ENCODE results near the gene UBR2.
"Not testable (repeated sequence)": the region's sequence is repeated elsewhere in the genome, so short reads cannot be mapped to it uniquely, and the experiment has no call there.

UBR2 gene

GRCh38 chr6:42552380-42552779 is 11.4 kb upstream of the UBR2 start:
- H3K4me3 ChIP-seq (ENCODE audit: low read depth, low read length) = no peak overlapping the region
- no peak for DNase-seq (ENCODE audit: low read depth)
- TF ChIP-seq, protein P1, sequence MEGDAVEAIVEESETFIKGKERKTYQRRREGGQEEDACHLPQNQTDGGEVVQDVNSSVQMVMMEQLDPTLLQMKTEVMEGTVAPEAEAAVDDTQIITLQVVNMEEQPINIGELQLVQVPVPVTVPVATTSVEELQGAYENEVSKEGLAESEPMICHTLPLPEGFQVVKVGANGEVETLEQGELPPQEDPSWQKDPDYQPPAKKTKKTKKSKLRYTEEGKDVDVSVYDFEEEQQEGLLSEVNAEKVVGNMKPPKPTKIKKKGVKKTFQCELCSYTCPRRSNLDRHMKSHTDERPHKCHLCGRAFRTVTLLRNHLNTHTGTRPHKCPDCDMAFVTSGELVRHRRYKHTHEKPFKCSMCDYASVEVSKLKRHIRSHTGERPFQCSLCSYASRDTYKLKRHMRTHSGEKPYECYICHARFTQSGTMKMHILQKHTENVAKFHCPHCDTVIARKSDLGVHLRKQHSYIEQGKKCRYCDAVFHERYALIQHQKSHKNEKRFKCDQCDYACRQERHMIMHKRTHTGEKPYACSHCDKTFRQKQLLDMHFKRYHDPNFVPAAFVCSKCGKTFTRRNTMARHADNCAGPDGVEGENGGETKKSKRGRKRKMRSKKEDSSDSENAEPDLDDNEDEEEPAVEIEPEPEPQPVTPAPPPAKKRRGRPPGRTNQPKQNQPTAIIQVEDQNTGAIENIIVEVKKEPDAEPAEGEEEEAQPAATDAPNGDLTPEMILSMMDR (IDR thresholded peaks at IDR 0.05; ENCODE audit: low read depth, low read length, missing control alignments) = no peak

GRCh38 chr6:42555477-42556457 is 8.1 kb upstream of the UBR2 start:
- TF ChIP-seq, protein P1 (IDR thresholded peaks at IDR 0.05; ENCODE audit: low read depth, low read length, missing control alignments) = no peak
- no peak overlapping the region for H3K4me3 ChIP-seq (ENCODE audit: low read depth, low read length)
- no peak for DNase-seq (ENCODE audit: low read depth)

- no peak for DNase-seq (ENCODE audit: low read depth)
- TF ChIP-seq, protein P1 (IDR thresholded peaks at IDR 0.05; ENCODE audit: low read depth, low read length, missing control alignments) = no peak
- no peak overlapping the region for H3K4me3 ChIP-seq (ENCODE audit: low read depth, low read length)
Measured at GRCh38 chr6:42556462-42556861, 7.4 kb upstream of the UBR2 start.

- DNase-seq (ENCODE audit: low read depth); H3K4me3 ChIP-seq (ENCODE audit: low read depth, low read length): not testable (repeated sequence)
Measured at GRCh38 chr6:42559276-42559675, 4.6 kb upstream of the UBR2 start.

- H3K4me3 ChIP-seq (ENCODE audit: low read depth, low read length) = no peak overlapping the region
- no peak for DNase-seq (ENCODE audit: low read depth)
- TF ChIP-seq, protein P1 (IDR thresholded peaks at IDR 0.05; ENCODE audit: low read depth, low read length, missing control alignments) = no peak
Measured at GRCh38 chr6:42561986-42562385, 1.8 kb upstream of the UBR2 start.

DNA sequence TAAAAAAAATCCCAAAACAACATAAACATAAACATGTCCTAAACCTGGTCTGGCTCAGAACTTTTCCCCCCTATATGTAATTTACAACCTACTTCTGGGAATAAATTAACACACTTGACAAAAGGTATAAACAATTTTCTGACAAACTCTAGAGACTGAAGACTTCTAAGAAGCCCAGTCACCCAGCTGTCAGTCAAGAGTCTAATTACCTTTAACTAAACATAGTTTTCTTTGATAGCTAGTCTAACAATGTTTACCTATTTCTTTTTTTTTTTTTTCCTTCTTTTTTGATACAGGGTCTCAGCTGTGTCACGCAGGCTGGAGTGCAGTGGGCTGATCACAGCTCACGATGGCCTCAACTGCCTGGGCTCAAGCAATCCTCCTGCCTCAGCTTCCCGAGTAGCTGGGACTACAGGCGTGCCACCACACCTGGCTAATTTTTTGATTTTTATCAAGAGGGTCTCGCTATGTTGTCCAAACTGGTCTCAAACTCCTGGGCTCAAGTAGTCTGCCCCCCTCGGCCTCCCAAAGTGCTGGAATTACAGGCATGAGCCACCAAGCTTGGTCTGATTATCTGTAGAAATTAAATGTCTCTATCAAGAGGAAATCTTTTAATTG is 932 bp upstream of the UBR2 start:
- H3K4me3 ChIP-seq (ENCODE audit: low read depth, low read length) = no peak overlapping the region
- TF ChIP-seq, protein P1 (IDR thresholded peaks at IDR 0.05; ENCODE audit: low read depth, low read length, missing control alignments) = no peak
- DNase-seq (ENCODE audit: low read depth) = no peak

- H3K4me3 ChIP-seq (ENCODE audit: low read depth, low read length) = peak overlapping the region; percentile 69
- DNase-seq (ENCODE audit: low read depth) = no peak
- TF ChIP-seq, protein P1 (IDR thresholded peaks at IDR 0.05; ENCODE audit: low read depth, low read length, missing control alignments) = no peak
Measured at GRCh38 chr6:42564506-42564825, 637 bp downstream of the UBR2 start.
